LHCN-M2 (cell line): ENCODE results near the gene TPK1. TPM values are rescaled to one million over a fixed set of nuclear protein-coding genes. Genes with fewer than 3 reads are reported as not detected.

ENCODE experiments used
- DNase-seq: peaks from one replicate; pipeline ENCODE4 v3.0.0-alpha.2; 2012; ENCODE audit warnings: low read depth
- total RNA-seq: library from RNA; depleted of rRNA; stranded (reverse); fragments of >200 nt; gene quantifications from 2 replicates; pipeline ENCODE4 v1.2.3, GENCODE V29; 2014

The TPK1 gene
- total RNA-seq, 1 experiment from 2014 or later = 2.3 TPM

DNA sequence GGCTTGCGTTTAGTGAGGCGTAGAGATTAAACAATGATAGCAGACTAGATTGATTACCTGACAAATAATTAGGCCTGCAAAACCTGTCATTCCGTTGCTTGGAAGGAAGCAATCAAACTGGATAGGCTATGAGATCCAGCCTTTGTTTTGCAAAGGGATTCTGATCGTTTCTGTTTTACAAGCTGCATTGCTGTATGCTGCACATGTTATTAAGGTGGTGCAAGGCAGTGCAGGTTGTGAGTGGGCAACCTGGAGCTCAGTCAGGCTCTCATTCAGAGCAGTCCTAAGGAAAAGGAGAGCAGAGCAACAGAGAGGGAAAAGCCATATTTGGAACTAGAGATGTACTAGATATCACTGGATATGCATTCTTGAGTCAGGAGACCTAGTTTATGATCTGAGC is 425.4 kb downstream of the TPK1 start:
- DNase-seq = no peak

DNA sequence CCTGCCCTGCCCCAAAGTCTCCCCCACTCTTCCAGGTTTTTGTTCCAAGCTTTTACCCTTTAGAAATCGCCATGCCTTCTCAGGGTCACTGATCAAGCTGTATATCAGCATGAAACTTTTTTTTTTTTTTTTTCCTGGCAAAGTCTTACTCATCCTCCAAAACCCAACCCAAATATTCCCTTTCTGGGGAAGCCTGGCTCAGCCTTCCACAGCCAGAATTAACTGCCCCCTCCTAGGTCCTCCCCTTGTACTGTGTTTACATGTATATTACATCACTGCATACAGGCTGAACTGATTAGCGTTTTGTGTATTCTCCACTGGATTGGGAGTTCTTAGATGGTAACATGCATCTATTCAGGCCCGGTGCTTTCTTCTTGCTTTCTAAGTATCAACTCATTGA is 427.7 kb downstream of the TPK1 start:
- DNase-seq = no peak

DNA sequence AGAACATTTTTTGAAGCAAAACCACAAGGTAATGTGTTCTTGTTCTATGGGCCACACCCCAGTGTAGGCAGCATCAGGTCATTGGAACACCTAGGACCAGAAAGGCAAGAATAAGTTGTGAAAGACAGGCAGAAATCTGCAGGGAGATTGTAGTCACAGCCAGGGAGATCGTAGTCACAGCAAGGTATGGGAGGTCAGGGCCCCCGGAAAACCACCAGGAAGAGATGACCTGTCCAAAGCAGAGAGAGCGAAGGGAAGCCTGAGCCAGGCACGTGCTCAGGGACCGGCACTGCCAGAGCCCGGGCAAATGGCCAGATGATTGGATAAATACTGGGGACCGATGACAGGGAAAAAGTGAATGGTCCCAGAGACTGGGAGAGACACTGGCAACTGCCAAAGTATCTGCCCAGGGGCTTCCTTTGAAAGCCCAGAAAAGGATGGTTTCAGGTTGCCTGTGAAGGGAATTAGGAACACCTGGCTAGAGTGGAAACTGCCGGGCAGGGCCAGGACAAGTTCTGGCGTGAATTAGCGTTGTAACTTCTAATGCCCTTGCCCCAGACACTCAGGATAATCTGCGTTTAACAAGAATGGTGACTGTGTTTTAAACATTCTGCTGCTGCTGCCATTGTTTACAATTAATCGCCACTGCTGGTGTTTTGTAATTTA is 428.5 kb downstream of the TPK1 start:
- no peak for DNase-seq

DNA sequence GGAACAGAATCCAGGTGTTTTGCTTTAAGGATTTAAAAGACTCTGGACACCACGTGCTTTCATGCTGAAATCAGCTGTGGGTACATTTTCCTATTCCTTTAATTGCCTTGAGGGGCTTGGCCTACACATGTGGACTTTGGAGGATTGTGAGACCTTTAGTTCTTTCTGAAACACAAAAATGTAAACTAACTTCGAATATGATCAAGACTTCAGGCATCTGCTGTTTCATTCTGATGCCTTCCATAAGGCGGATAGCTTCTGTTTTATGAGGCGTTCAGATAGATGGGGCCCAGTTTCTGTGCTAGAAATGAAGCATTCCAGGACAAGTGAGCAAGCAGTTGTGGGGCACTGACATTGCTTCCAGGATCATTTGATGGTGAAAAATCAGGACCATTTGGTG is 430.9 kb downstream of the TPK1 start:
- no peak for DNase-seq

DNA sequence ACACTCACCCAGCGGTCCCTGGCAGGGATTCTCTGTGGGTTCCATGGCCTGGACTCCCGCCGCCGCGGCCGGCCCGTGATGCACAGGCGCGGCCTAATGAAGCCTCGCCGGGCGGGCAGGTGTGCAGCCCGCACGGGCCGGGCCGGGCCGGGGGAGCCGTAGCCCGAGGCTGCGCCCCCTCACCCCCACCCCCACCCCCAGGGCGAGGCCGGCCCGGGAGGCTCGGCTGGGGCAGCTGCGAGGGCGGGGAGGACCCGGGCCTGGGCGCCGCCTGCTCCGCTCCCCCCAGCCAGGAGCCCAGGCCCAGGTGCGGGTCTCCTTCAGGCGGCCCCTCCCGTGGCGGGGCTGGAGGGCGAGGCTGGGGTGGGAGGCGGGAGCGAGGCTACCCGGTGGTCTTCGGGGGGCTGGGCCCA is 432.2 kb downstream of the TPK1 start, which contains the start of gene NOBOX:
Gene NOBOX, minus strand, starts transcription at position 45 of the 413 bp plus-strand sequence.
- DNase-seq = no peak

DNA sequence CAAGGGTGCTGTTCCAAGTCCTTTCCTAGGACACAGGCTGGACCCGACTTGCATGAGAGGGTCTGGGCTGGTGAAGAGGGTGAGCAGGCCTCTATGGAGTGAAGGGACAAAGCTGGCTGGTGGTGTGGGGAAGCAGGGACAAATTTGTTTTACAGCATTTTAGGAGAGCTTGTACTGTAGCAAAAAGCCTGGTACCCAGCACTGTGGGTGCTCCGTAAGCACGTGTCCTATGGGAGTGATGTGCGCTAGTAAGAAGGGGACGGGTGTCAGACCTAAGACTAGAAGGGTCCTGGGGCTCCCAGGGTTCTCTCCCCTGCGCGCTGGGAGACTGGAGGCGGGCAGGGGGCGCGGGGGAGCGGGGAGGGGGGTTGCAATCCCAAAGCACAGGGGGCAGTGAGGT is 432.8 kb downstream of the TPK1 start:
- DNase-seq = no peak
